Vagina (tissue), 2 donors: ENCODE data around the gene LRMDA.

Experiments used
- CTCF ChIP-seq, 3 experiments: fragments of 450-650 bp in 2 of 3; fragments of 200-600 bp in 1 of 3; sonication (generic) in 1 of 3; IDR thresholded peaks; one replicate each; pipeline ENCODE4 v1.5.1; 2017 to 2019; ENCODE audit warnings: antibody characterized with exemption in 3 of 3, mild to moderate bottlenecking in 2 of 3, moderate library complexity in 2 of 3
- POLR2A ChIP-seq, 2 donors: fragments of 450-650 bp; IDR thresholded peaks; one replicate each; pipeline ENCODE4 v1.6.1; 2017; ENCODE audit warnings: antibody characterized with exemption in 2 of 2, mild to moderate bottlenecking in 2 of 2, moderate library complexity in 2 of 2
- POLR2AphosphoS5 ChIP-seq, 2 donors: sonication (generic); formaldehyde crosslinking; IDR thresholded peaks; one replicate each; pipeline ENCODE4 v1.9.0; 2017; ENCODE audit warnings: antibody characterized with exemption in 2 of 2, mild to moderate bottlenecking in 2 of 2, low read depth in 1 of 2; ENCODE audit not compliant: insufficient read depth in 1 of 2

GRCh38 chr10:75527542-75527941 is 96.1 kb downstream of the LRMDA start:
- TF ChIP-seq POLR2A (IDR thresholded peaks at IDR 0.05) (no peak), CTCF (IDR thresholded peaks at IDR 0.05) (no peak), POLR2AphosphoS5 (IDR thresholded peaks at IDR 0.05; ENCODE audit: insufficient read depth in 1 of 2, low read depth in 1 of 2) (no peak)
